HG02981 (cell line): ENCODE data around the gene GPR85.
"Not testable (repeated sequence)": the region's sequence is repeated elsewhere in the genome, so short reads cannot be mapped to it uniquely, and the experiment has no call there.

Experiments
- ATAC-seq: cut with Tn5 transposase; IDR thresholded peaks from one replicate; pipeline ENCODE4 v1.9.1; 2021; ENCODE audit warnings: mild to moderate bottlenecking, moderate library complexity; ENCODE audit not compliant: unreplicated experiment

Gene GPR85

GRCh38 chr7:113086431-113086888, at the start of gene GPR85:
TSS of gene GPR85 (minus strand) at chr7:113086827. CDS start at chr7:113084721, 2,106 bp downstream.
- ATAC-seq = peak; percentile 66

GRCh38 chr7:113134025-113134424, 47.4 kb upstream of the GPR85 start:
- no peak for ATAC-seq

GRCh38 chr7:113131367-113131766, 44.7 kb upstream of the GPR85 start:
- ATAC-seq = no peak

- no peak for ATAC-seq
Measured at GRCh38 chr7:113128031-113128430, 41.4 kb upstream of the GPR85 start.

- ATAC-seq = no peak
Measured at GRCh38 chr7:113125728-113126127, 39.1 kb upstream of the GPR85 start.

GRCh38 chr7:113122744-113123143, 36.1 kb upstream of the GPR85 start:
- ATAC-seq = no peak

GRCh38 chr7:113120647-113121046, 34.0 kb upstream of the GPR85 start:
- no peak for ATAC-seq

GRCh38 chr7:113119429-113119828, 32.8 kb upstream of the GPR85 start:
- no peak for ATAC-seq

GRCh38 chr7:113118074-113118959, 31.7 kb upstream of the GPR85 start, which contains the start of gene SMIM30:
TSS of gene SMIM30 (minus strand) at chr7:113118554. CDS start at chr7:113117578, 976 bp downstream.
- peak; percentile 99 for ATAC-seq

- ATAC-seq = not testable (repeated sequence)
Measured at GRCh38 chr7:113117374-113117774, 30.7 kb upstream of the GPR85 start.

GRCh38 chr7:113113912-113114311, 27.3 kb upstream of the GPR85 start:
- no peak for ATAC-seq

- ATAC-seq = no peak
Measured at GRCh38 chr7:113109718-113110117, 23.1 kb upstream of the GPR85 start.

- ATAC-seq = no peak
Measured at GRCh38 chr7:113100121-113100603, 13.5 kb upstream of the GPR85 start.

GRCh38 chr7:113099284-113099919, 12.8 kb upstream of the GPR85 start:
- no peak for ATAC-seq

GRCh38 chr7:113094517-113095249, 8.1 kb upstream of the GPR85 start:
- ATAC-seq = peak; percentile 59

- no peak for ATAC-seq
Measured at GRCh38 chr7:113093561-113093960, 6.9 kb upstream of the GPR85 start.

GRCh38 chr7:113092762-113093161, 6.1 kb upstream of the GPR85 start:
- no peak for ATAC-seq

- ATAC-seq = no peak
Measured at GRCh38 chr7:113087071-113087998, 708 bp upstream of the GPR85 start.

GRCh38 chr7:113085781-113086390, 741 bp downstream of the GPR85 start:
- no peak for ATAC-seq
